Activated T-helper 1 cell treated with anti-CD3 and anti-CD28 coated beads, Interleukin-12 subunit alpha, Interleukin-12 subunit beta, Interleukin-2, Interleukin-4 antibody, amounts not matched to agents 30 ng/mL and 10 ng/mL and 1 ng/mL, durations not matched to agents 14 hours and 24 hours and 36 hours (primary cell): ENCODE measurements around the gene UPK2. TPM values are rescaled to one million over a fixed set of nuclear protein-coding genes. Genes with fewer than 3 reads are reported as not detected.
A peak's percentile ranks its signal among the peaks of the same experiment; 100 is the strongest.

ENCODE experiments used
- DNase-seq: peaks from one replicate; pipeline ENCODE4 v3.0.0; 2021; ENCODE audit warnings: low spot score
- H3K27ac Mint-ChIP-seq: one replicate; pipeline ENCODE4 v1.8.0; 2021; ENCODE audit warnings: mild to moderate bottlenecking, mixed read lengths
- H3K27me3 Mint-ChIP-seq: one replicate; pipeline ENCODE4 v1.8.0; 2022; ENCODE audit warnings: mild to moderate bottlenecking, moderate library complexity, mixed read lengths; ENCODE audit not compliant: insufficient read depth
- H3K36me3 Mint-ChIP-seq: one replicate; pipeline ENCODE4 v1.8.0; 2021; ENCODE audit warnings: low read depth, mixed read lengths
- H3K4me1 Mint-ChIP-seq: one replicate; pipeline ENCODE4 v1.8.0; 2021; ENCODE audit warnings: low read depth, mixed read lengths
- H3K4me3 Mint-ChIP-seq: one replicate; pipeline ENCODE4 v1.8.0; 2021; ENCODE audit warnings: mild to moderate bottlenecking, moderate library complexity, mixed read lengths
- H3K9me3 Mint-ChIP-seq: one replicate; pipeline ENCODE4 v1.8.0; 2021; ENCODE audit warnings: mixed read lengths
- intact Hi-C: fragments of 100-400 bp; cut with micrococcal nuclease; formaldehyde crosslinking; loops from one replicate; pipeline ENCODE4 v1.15.1; 2024
- total RNA-seq: library from RNA; stranded (reverse); gene quantifications from 2 replicates; pipeline ENCODE4 v1.2.3, GENCODE V29; 2022

UPK2 gene
- total RNA-seq, 1 donor from 2014 or later, result not detected

DNA sequence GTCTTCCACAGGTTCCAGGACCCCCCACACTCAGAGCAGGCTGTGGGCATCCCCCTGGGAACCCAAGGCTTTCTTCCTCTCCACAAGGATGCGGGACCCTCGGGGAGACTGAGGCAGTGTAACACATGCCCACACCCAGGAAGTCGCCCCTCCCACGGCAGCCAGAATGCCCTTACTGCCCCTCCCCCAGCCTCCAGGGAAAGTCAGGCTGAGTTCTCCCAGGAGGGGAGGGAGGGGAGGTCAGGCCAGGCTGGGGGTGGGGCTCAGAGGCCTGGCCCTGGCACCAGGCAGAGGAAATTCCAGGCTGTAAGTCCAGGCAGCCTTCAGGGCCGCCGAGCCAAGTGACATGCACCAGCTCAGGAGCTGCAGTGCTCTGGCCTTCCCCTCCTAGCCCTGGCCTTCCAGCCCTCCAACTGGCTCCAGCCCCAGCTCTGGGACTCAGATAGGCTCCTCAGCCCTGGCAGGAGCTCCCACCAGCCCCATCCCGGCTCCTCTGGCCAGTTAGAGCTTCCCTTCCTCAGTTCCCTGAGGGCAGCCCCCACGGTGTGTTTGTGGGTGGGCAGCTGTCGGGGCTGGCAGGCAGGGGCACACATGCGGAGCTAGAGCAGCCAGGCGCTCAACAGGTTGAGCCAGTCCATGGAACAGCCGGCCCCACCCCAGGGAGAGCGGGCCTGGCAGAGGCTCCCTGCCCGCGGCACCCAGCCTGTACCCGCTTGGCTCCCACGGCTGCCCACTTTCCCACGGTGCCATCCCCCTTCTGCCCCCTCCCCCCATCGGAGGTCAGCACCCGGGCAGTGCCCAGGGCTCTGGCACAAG, 34.0 kb upstream of the UPK2 start:
- peaks cover 4% of the 10 kb centered on the region for H3K36me3 Mint-ChIP-seq
- H3K27me3 Mint-ChIP-seq, result no peaks in the 10 kb centered on the region
- intact Hi-C loops, result no loop called here
- H3K27ac Mint-ChIP-seq, result no peak overlapping the region
- no peaks in the 10 kb centered on the region for H3K9me3 Mint-ChIP-seq
- no peak for DNase-seq
- H3K4me3 Mint-ChIP-seq, result peak overlapping the region; percentile 88
- H3K4me1 Mint-ChIP-seq, result peaks cover 75% of the 10 kb centered on the region

DNA sequence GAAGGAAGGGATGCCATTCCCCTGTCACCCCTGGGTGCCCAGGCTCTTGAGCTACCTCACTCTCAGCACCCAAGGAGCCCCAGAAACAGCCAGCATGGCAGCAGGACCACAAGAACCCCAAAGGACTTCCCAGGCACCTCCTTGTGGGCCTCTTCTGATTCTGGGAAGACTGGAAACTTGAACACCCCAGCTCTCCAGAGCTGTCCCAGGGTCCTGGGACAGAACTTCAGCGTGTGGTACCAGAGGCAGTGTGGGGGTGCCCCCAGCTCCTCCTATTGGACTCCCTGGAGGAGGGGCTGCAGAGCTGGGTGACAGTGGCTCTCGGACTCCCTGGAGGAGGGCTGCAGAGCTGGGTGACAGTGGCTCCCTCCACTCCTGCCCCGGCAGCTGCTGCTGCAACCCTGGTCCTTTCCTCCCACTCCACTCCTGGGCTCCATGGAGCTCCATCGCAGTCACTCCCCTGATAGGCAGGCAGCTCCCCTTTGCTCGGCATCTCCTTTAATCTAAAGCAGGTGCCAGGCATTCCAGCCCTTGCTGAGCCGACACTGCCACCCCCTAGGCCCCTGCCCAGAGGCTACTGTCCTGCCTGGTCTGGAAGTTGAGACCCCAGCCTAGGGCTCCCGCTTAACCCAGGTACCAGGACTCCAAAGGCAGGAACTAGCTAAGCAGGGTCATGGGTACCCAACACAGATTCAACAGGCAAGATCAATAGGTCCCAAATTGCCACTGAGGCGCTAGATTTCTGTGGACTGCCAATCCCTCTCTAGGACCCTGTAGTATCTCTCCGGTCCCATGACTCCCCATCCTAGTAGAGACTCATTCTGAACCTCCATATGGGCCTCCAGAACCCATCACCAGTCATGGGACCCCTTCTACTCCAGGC, 33.1 kb upstream of the UPK2 start:
- peaks cover 75% of the 10 kb centered on the region for H3K4me1 Mint-ChIP-seq
- no peaks in the 10 kb centered on the region for H3K27me3 Mint-ChIP-seq
- H3K27ac Mint-ChIP-seq, result peak overlapping the region; percentile 85
- no peaks in the 10 kb centered on the region for H3K9me3 Mint-ChIP-seq
- DNase-seq, result no peak
- H3K4me3 Mint-ChIP-seq, result peak overlapping the region; percentile 88
- H3K36me3 Mint-ChIP-seq, result peaks cover 4% of the 10 kb centered on the region
- intact Hi-C loops, result no loop called here

DNA sequence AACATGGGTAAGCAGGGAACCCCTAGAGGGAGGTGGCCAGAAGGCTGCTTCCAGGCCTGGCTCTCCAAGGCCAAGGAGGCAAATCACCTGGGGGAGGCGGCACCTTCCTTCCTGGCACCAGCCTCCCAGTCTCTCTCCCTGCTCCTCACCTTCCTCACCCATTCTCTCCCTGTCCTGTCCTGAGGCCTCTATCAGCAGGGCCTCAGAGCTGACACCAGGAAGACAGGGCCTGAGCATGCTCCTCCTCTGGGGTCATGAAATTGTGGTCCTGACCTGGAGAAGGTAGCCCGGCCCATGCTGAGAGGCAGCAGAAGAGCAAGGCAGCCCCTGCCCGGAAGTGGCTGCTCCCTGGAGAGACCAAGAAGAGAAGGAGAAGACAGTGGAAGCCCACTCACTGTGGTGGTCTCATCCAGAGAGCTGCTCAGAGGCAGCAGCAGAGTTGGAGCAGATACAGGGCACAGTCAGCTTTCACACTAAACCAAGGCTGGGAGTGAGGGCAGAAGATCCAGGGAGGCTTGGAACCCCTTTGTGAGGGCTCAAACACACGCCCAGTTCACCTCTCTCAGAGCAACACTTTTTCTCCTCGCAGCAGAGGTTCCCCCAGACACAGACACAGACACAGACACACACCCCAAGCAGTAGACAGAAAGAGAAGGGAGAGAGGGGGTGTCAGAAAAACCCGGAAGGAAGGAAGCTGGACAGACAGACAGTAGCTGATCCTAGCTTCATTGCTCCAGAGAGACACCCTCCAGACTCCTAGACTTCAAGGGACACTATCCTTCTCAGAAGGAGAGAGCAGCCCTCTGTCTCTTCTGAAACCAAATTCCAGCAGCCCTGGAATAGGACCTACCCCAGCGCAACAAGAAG, 32.1 kb upstream of the UPK2 start:
- no peak for DNase-seq
- peak overlapping the region; percentile 85 for H3K27ac Mint-ChIP-seq
- H3K9me3 Mint-ChIP-seq, result no peaks in the 10 kb centered on the region
- no peaks in the 10 kb centered on the region for H3K27me3 Mint-ChIP-seq
- H3K36me3 Mint-ChIP-seq, result peaks cover 4% of the 10 kb centered on the region
- H3K4me3 Mint-ChIP-seq, result peak overlapping the region; percentile 88
- peaks cover 74% of the 10 kb centered on the region for H3K4me1 Mint-ChIP-seq
- intact Hi-C loops, result loop anchor here (1.0 to 2.0 kb wide), 2 partner anchors 10 to 171 kb away; a partner anchor contains a TSS

DNA sequence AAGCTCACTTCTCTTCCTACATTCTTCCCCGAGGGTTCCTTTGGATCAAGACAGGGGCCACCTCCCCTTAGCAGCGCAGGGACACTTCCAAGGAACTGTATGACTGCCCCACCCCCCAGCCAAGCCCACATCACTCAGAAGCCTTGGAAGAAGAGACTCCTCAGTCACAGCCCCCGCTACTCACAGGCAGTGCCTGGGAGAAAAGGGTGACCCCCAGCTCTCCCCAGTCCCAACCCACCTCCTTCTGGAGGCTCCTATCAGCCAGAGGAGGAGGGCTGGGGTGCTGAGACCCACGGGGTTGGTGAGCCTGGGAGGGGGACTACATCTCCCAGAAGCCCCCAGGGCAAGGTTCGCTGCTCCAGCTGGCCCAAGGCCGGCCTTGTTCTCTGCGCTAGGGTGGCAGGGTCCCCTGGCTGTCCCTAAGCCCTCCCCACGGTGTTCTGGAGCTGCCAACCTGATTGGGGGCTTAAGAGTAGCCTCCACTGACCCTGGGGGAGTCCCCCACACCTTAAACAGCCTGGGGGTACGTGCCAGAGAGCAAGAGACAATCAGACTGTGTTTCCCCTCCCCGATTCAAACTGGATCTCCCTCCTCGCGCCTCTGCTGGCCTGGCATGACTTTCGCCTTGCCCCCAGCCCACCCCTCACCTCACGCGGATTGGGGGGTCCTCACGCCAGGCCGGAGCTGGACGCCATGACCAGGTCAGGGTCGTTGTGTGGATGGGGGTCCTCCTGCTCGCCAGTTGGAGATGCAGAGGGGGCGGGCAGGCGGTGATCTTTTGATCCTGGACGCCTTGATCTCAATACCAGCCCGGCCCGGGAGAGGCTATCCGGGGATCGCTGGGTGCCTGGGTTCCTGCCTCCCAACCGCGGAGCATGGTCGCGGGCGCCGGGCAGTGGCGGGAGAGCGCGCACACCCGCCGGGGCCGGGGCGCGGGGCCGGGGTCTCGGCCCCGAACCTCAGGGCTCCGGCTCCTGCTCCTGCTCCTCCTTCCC, 31.2 kb upstream of the UPK2 start:
- H3K27ac Mint-ChIP-seq, result peak overlapping the region; percentile 85
- H3K27me3 Mint-ChIP-seq, result no peaks in the 10 kb centered on the region
- intact Hi-C loops, result loop anchor here (1.0 to 5.0 kb wide), 5 partner anchors 11 to 1693 kb away; partner anchors contain the start of genes PCSK7, PHLDB1 and RNF214
- H3K9me3 Mint-ChIP-seq, result no peaks in the 10 kb centered on the region
- peak overlapping the region; percentile 88 for H3K4me3 Mint-ChIP-seq
- peaks cover 66% of the 10 kb centered on the region for H3K4me1 Mint-ChIP-seq
- peaks cover 4% of the 10 kb centered on the region for H3K36me3 Mint-ChIP-seq
- DNase-seq, result no peak

GRCh38 chr11:118927554-118928100, 28.5 kb upstream of the UPK2 start:
- no peaks in the 10 kb centered on the region for H3K9me3 Mint-ChIP-seq
- peaks cover 60% of the 10 kb centered on the region for H3K4me1 Mint-ChIP-seq
- peak overlapping the region; percentile 93 for H3K4me3 Mint-ChIP-seq
- H3K27me3 Mint-ChIP-seq, result peaks cover 3% of the 10 kb centered on the region
- peak overlapping the region; percentile 95 for H3K27ac Mint-ChIP-seq
- intact Hi-C loops, result loop anchor here (1.0 to 5.0 kb wide), 11 partner anchors 15 to 1695 kb away; partner anchors contain the start of genes ARCN1, CXCR5, DPAGT1 and PCSK7
- no peak for DNase-seq
- no peaks in the 10 kb centered on the region for H3K36me3 Mint-ChIP-seq

DNA sequence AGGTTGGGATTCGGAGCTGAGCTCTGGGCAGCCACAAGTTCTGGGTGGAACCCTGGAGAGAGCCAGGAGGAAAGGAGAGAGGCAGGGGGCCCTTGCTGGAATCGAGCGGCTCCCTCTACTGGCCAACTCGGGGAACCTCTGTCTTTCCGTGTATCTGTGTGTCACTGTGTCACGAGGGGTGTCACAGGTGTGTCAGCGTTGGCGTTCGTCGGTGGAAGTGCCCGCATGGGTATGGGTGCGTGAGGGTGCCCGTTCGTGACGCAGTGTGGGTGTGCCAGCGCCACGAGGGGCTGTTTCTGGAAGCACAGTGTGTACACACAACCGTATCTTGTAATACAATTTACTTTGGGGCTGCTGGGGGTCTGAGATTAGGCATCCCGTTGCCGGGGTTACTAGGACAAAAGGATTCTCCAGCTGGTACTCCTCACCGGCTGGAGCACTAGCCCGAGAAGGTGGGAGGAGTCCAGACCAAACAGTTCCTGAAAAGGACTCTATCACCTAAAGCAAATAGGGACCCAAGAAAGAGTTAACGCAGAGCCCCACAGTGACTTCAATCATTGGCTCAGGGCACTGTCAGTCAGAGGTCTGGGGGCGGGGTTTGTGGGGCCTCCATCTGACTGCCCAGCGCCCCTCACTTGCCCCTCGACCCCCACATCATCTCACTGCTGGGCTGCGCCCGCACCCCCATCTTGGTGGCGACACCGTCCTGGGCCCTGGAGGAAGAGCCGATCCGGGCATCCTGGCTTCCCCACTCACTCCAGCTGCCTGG, 27.8 kb upstream of the UPK2 start:
- H3K4me3 Mint-ChIP-seq, result peak overlapping the region; percentile 93
- peaks cover 53% of the 10 kb centered on the region for H3K4me1 Mint-ChIP-seq
- no peaks in the 10 kb centered on the region for H3K36me3 Mint-ChIP-seq
- H3K9me3 Mint-ChIP-seq, result no peaks in the 10 kb centered on the region
- DNase-seq, result peak; percentile 85
- peaks cover 3% of the 10 kb centered on the region for H3K27me3 Mint-ChIP-seq
- intact Hi-C loops, result loop anchor here (1.0 to 5.0 kb wide), 11 partner anchors 16 to 1696 kb away; partner anchors contain the start of genes ARCN1, CXCR5, DPAGT1 and PCSK7
- peak overlapping the region; percentile 95 for H3K27ac Mint-ChIP-seq

DNA sequence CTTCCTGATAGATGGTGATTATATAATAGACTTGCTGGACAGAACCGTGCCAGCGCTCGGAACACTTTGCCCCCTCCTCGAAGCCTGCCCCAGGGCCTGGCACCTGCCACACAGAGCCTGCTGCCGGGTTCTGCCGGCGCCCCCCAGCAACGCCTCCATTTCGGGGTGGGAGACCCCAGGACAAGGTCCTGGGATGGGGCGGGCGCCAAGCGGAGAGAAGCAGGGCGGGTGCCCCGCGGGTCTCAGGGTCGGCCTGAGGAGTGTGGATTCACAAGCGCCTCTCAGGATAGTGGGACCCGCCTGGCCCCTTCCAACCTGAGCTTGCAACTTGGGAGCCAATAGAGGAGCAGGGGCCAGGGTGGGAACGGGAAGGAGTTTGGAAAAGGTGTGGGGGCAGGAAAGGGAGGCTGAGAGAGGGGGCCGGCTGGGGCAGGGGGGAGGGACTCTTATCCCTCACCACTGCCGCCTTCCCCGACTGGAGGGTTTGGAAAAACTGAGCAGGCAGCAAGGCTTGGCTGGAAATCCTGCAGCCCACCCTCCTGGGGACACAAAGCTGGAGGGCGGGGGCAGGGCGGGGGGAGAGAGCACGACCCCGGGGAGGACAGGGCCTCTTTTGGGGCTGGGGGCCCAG, 27.1 kb upstream of the UPK2 start:
- no peak for DNase-seq
- intact Hi-C loops, result loop anchor here (1.0 to 5.0 kb wide), 11 partner anchors 17 to 1697 kb away; partner anchors contain the start of genes ARCN1, CXCR5, DPAGT1 and PCSK7
- peak overlapping the region; percentile 93 for H3K4me3 Mint-ChIP-seq

DNA sequence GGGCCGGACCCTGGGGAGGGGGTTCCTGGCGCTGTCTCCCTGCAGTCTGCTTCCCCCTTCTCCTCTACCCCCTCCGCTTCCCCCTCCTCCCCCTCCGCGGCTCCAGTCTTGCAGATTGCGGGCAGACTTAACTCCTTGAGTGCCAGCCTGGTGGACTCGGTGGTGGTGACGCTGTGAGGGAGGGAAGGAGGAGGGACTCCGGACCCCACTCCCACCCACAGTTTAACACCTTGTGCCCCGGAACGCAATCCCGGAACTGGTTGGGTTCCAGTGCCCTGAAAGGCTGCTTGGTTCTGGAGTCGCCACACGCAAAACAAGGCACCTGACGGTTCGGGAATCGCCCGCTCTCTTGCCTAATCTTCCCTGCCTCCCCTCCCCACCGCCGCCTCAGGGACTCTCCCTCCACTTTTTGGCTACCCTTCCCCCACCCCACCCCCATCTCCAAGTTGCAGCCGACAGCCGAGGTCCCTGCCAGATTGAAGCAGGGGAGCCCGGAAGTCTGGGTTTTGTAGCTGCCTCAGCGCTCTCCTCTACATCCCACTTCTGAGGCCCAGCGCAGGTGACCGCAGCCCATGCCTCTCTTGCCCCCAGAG, 26.5 kb upstream of the UPK2 start:
- Mint-ChIP-seq H3K9me3 (no peaks in the 10 kb centered on the region), H3K4me3 (peak overlapping the region; percentile 93), H3K4me1 (peaks cover 42% of the 10 kb centered on the region), H3K36me3 (no peaks in the 10 kb centered on the region), H3K27me3 (peaks cover 3% of the 10 kb centered on the region), H3K27ac (peak overlapping the region; percentile 96)
- intact Hi-C loops, result loop anchor here (1.0 to 5.0 kb wide), 12 partner anchors 11 to 1697 kb away; partner anchors contain the start of genes ARCN1, CXCR5, PCSK7 and PHLDB1
- peak; percentile 72 for DNase-seq

More for the DNA sequence above, 27.1 kb upstream of the UPK2 start:
- Mint-ChIP-seq H3K36me3 (no peaks in the 10 kb centered on the region), H3K9me3 (no peaks in the 10 kb centered on the region), H3K4me1 (peaks cover 46% of the 10 kb centered on the region), H3K27me3 (peaks cover 3% of the 10 kb centered on the region), H3K27ac (peak overlapping the region; percentile 95)

DNA sequence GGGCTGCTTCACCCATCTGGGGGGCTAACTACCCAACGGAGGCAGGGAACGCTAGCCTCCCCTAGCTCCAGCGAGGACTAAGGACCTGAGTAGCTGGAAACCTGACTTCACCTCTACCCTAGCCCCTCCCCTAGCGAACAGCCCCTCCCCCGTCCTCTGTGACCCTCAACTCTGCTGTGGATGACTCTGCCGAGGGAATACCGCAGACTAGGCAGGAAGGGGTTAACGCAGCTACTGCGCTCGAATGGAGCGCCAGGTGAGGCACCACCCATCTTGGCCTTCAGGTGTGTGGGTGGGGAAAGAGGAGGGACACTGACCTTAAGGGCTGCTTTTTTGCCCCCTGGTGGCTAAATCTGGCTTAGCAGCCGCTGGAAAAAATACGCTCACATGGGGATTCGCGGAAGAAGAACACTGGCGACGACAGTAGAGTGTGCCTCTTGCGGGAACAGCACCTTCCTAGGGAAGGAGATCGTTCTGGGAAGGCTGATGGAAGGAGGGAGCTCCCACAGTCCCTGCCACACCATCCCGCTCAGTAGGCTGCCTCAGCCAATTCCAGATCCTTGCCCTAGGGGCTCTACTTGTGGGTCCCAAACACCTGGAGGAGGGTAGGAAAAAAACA, 25.9 kb upstream of the UPK2 start:
- intact Hi-C loops, result loop anchor here (1.0 kb wide), 4 partner anchors 10 to 240 kb away; partner anchors contain the start of gene UPK2
- no peaks in the 10 kb centered on the region for H3K9me3 Mint-ChIP-seq
- peak overlapping the region; percentile 96 for H3K27ac Mint-ChIP-seq
- no peaks in the 10 kb centered on the region for H3K36me3 Mint-ChIP-seq
- H3K4me3 Mint-ChIP-seq, result peak overlapping the region; percentile 93
- peak; percentile 78 for DNase-seq
- peaks cover 3% of the 10 kb centered on the region for H3K27me3 Mint-ChIP-seq
- peaks cover 42% of the 10 kb centered on the region for H3K4me1 Mint-ChIP-seq
